ENCODE data around the gene KLK14.

Gene KLK14

GRCh38 chr19:51031220-51031879 is 51.3 kb downstream of the KLK14 start:
- Mint-ChIP-seq H3K27me3 (ENCODE audit: low read depth) (peaks cover 6% of the 10 kb centered on the region), H3K36me3 (ENCODE audit: low read depth) (no peaks in the 10 kb centered on the region), H3K27ac (no peak overlapping the region), H3K4me1 (ENCODE audit: low read depth) (no peaks in the 10 kb centered on the region), H3K4me3 (no peak overlapping the region), H3K9me3 (no peaks in the 10 kb centered on the region)
- DNase-seq (ENCODE audit: low spot score): no peak

DNA sequence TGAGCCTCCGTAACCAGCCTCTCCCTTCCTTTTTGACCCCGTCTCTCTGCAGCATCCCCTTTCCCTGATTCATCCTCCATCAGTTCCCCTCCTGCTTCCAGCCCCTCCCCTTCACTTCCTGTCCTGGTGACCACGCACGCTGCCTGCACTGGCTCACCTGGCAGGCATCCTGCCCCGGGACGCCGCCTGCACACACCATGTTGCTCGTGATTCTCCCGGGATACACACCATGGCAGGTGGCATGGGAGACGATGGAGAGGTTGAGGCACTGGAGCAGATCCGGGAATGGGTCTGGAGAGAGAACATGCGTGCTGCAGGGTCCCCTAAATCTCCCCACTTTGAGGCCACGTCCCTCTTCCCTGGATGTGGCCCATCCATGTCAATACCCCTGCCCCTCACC is 52.1 kb downstream of the KLK14 start:
- Mint-ChIP-seq H3K4me1 (ENCODE audit: low read depth) (no peaks in the 10 kb centered on the region), H3K27ac (no peak overlapping the region), H3K27me3 (ENCODE audit: low read depth) (peaks cover 6% of the 10 kb centered on the region), H3K4me3 (no peak overlapping the region), H3K36me3 (ENCODE audit: low read depth) (no peaks in the 10 kb centered on the region), H3K9me3 (no peaks in the 10 kb centered on the region)
- DNase-seq (ENCODE audit: low spot score): no peak

GRCh38 chr19:51029718-51030117 is 53.0 kb downstream of the KLK14 start:
- no peaks in the 10 kb centered on the region for H3K4me1 Mint-ChIP-seq (ENCODE audit: low read depth)
- H3K27me3 Mint-ChIP-seq (ENCODE audit: low read depth): peaks cover 8% of the 10 kb centered on the region
- DNase-seq (ENCODE audit: low spot score): no peak
- H3K9me3 Mint-ChIP-seq: no peaks in the 10 kb centered on the region
- H3K36me3 Mint-ChIP-seq (ENCODE audit: low read depth): no peaks in the 10 kb centered on the region
- H3K27ac Mint-ChIP-seq: no peak overlapping the region
- no peak overlapping the region for H3K4me3 Mint-ChIP-seq
